GM21786 (cell line): ENCODE data around the gene SEMA3B.
"Not testable (repeated sequence)": the region's sequence is repeated elsewhere in the genome, so short reads cannot be mapped to it uniquely, and the experiment has no call there.

ENCODE experiments used
- ATAC-seq: cut with Tn5 transposase; IDR thresholded peaks from one replicate; pipeline ENCODE4 v1.9.1; 2021; ENCODE audit not compliant: unreplicated experiment

SEMA3B gene

GRCh38 chr3:50312041-50312440 lies 43.1 kb downstream of the SEMA3B start:
- ATAC-seq = not testable (repeated sequence)

GRCh38 chr3:50314342-50314741 lies 45.4 kb downstream of the SEMA3B start:
- no peak for ATAC-seq

GRCh38 chr3:50314816-50315215 lies 45.9 kb downstream of the SEMA3B start:
- ATAC-seq = no peak

DNA sequence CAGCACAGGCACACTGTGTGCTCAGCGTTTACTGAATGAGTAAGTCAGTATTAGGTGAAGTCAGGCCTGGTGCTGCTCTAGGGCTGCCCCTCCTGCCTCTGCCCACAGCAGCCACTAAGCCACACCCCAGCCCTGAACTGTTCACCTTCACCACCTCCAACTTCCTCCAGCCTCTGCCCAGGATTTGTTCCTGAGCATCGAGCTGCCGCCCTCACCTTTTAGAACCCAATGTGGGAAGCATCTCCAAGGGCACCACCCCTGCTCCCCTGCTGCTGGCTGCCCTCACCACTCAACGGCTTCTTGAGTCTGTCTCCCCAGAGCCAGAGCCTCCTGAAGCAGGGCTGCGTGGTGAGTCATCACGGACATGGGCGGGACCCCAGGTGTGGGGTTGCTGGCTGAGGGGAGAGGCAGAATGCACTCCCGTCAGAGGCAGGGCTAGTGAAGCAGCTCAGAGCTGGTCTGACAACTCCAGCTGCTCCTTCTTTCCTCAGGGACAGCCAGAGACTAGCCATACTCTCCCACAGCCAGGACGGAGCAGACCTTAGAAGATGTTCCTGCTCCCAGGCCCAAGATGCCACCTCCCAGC lies 47.8 kb downstream of the SEMA3B start:
- ATAC-seq = no peak

DNA sequence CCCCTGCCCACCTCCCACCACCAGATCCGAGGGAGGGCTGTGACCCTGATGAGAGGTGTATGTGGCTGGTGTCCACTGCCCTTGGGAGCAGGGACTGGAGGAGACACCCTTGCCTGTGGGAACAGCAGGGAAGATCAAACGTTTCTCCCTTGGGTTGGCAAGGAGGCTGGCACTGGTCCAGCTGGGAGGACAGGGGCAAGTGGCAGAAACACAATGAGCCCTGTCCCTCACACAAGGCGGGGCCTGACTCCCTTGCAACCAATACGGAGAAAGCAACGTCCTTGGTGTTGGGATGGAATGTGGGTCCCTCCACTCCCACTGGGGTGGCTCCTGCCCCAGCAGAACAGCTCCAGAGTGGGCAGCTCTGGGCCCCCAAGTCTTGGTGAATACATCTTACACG lies 48.4 kb downstream of the SEMA3B start:
- ATAC-seq = no peak

- no peak for ATAC-seq
Observed at GRCh38 chr3:50318163-50318562, 49.2 kb downstream of the SEMA3B start.

DNA sequence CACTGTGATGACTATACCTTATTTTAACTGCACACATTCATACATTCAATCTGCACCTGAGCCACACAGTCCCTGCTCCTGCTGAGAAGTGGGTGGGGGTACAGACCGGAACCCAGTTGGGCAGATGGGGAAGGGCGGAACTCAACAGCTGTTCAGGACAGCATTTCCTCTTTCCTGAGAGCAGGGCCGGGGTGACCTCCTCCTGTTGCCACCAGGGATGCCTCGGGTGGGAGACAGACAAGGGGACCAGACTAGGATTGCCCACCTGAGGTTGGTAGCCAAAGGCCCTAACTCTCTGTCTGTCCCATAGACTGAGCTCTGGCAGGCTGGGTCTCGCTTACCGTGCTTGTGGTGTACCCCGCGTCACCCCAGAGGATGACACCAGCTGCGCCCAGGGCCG lies 49.7 kb downstream of the SEMA3B start:
- no peak for ATAC-seq

- no peak for ATAC-seq
Observed at GRCh38 chr3:50319181-50319893, 50.4 kb downstream of the SEMA3B start.

DNA sequence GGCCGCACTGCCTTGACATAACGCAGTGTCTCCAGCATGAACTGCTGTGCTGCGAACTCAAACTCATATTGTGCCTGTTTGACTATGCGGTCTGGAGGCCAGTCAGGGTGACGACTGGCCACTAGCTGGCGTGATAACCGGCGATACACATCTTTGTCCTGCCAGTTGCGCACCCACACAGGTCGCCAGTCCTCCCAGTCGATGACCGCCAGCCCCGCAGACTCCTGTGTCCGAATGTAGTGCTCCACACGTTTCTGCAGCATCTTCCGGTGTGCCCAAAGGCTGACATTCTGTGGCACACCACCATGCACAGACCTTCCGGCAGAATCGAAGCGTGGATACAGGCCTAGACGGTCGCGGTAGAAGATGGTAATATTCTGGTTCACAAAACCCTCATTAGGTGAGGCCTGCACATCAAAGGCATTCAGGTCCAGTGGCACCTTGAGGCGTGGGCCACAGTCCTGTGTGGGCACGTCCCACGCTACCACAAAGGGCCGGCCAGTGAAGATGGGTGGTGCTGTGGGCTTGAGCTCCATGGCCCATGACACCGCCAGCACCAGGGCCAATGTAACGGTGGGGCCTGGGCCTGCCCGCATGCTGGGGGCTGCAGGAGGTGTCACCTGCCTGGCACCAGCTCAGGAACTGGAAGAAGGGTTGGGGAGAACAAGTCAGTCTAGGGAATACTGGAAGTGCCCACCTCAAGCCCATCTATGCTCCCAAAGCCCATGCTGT lies 51.1 kb downstream of the SEMA3B start:
- ATAC-seq = no peak

- ATAC-seq = peak; percentile 46
Observed at GRCh38 chr3:50320853-50321335, 51.9 kb downstream of the SEMA3B start.

DNA sequence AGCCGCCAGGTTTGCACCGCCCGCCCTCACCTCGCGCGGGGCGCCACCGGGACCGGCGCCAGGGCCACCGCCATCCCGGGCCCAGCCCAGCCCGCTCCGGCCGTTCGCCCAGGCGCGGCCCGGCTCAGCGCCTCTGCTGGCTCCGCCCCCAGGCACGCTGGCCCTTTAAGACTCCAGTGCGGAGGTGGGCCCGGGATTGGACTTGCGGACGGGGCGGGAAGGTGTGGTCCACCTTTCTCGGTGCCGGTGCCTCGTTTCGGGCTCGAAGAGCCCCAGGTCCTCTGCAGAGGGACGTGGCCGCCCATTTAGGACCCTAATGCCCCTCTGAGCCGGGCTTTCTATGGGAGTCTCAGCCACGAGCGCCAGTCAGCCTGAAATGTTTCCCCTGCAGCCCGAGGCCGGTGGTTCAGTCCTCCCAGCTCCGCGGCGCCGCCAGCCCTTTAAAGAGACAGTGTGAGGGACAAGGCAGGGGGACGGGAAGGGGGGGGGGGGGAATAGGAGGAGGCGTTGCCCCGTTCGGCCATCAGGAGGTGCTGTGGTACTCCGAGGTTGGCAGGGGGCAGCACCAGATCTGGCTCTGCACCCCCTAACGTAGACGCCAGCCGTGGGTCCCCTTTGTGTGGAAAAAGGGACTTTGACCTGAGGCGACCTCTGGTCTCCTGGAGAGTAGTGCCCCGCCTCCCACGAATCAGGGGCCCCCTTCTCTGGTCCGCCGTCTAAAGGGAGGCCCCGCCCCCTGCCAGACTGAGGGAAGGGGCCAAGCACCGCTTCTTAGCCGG lies 52.6 kb downstream of the SEMA3B start:
- peak; percentile 90 for ATAC-seq

GRCh38 chr3:50322115-50322385 lies 53.1 kb downstream of the SEMA3B start:
- ATAC-seq = no peak

DNA sequence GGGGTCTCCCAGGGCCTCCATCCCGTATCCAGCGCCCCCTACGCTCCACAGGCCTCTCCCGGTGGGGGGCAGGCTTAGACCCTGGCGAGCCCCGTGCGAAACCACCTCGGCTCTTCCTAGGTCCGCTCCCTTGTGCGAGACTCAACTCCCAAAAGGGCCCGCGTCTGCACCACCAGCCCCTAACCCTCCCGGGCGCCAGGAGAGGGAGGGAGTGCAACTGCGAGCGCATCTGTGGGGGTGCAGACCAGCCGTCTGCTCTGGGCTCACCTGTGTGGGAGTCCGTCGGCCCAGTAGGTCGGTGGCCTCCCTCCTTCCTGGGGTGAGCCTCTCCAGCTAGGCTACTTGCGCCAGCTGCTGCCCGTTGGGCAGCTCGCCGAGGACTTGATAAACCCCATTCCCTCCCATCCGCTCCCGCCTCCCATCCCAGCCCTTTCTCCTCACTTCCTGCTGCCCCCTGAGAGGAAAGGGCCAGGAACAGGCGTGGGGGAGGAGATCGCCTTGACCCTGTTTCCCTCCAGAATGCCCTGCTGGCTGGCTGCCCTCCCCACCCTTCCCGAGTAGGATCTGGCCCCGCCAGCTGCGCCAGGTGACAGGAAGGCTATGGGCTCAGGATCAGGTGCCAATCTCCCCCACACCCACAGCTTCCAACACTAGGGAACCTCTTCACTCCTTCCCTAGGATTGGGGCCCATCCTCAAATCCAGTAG lies 53.6 kb downstream of the SEMA3B start, which contains the start of gene HYAL2:
Gene HYAL2, minus strand, starts transcription at position 360 of the 706 bp plus-strand sequence. CDS start 2,256 bp downstream, outside the sequence.
- ATAC-seq = no peak

- ATAC-seq = no peak
Observed at GRCh38 chr3:50323092-50323600, 54.2 kb downstream of the SEMA3B start.

DNA sequence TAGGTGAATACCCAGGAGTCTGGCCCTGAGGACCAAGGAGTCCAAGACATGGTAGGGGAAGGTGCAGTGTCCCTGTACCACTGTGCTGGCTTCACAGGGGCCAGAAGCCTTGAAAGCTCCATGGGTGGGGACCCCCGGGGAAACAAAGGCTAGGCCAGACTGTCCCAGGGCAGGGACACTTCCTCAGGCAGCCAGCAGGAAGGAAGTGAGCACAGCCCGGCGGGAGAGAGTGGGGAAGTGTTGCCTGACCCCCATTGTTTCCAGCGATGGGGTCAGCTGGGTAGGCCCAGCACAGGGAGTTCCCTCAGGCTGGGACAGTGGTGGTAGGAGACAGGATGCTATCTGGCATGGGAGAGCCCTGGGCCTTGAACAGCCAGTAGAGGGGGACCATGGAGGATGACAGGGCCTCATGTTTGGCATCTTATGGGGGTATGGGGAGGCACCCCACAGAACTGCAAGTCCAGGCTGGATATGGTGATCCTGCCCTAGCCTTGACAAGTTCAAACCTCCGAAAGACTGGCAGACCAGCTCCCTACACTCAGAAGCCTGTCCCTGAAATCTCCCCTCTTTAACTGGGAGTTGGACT lies 54.8 kb downstream of the SEMA3B start:
- ATAC-seq = no peak

DNA sequence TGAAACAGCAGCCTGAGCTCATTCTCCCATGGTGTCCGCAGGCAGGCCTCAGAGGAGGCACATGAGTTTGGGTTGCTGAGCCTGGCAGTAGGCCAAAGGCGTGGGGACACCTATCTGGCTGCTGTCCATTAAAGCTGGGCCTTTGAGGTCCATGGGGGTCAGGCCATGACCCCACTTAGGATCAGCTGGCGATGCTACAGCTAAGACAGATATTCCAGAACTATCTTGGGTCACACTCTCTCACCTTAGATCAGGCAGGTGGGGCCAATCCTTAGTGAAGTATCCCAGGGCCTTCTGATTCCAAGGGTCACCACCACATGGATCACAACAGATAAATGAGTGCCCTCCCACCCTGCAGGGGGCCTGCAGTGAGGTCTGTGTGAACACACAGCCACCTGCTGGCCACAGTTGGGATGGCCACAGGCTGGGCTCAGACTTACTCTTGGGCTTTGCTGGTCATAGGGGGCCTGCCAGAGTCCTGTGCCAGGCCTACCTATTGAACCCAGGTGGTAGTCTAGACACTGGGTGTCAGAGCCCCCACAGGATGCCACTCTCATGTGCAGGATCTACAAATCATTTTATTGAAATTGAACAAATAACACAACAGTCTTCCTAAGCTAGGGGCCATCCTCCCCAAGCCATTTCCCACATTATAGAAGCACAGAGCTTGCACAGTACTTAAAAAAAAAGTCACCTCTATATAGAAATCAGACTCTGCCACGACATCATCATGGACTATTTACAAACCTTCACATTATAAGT lies 55.6 kb downstream of the SEMA3B start:
- ATAC-seq = no peak

GRCh38 chr3:50325113-50325480 lies 56.1 kb downstream of the SEMA3B start:
- no peak for ATAC-seq

GRCh38 chr3:50325497-50326181 lies 56.7 kb downstream of the SEMA3B start:
- no peak for ATAC-seq

GRCh38 chr3:50326182-50326541 lies 57.2 kb downstream of the SEMA3B start:
- ATAC-seq = no peak
